HepG2 (cell line): ENCODE measurements around the gene HMGN4. TPM values are rescaled to one million over a fixed set of nuclear protein-coding genes. Genes with fewer than 3 reads are reported as not detected.

Experiments used
- BORCS8-MEF2B ChIP-seq: sonication (generic); formaldehyde crosslinking; IDR thresholded peaks from 2 replicates; pipeline ENCODE4 v1.8.0; 2022; ENCODE audit warnings: mild to moderate bottlenecking, missing genetic modification reagents
- ELF1 ChIP-seq: sonication (generic); formaldehyde crosslinking; IDR thresholded peaks from 2 replicates; pipeline ENCODE4 v1.4.0; 2020; ENCODE audit warnings: missing genetic modification reagents
- FOXJ3 ChIP-seq: sonication (generic); formaldehyde crosslinking; IDR thresholded peaks from 2 replicates; pipeline ENCODE4 v1.4.0; 2020; ENCODE audit warnings: missing genetic modification reagents, mild to moderate bottlenecking, borderline replicate concordance
- FOXO1 ChIP-seq: sonication (generic); formaldehyde crosslinking; IDR thresholded peaks from 2 replicates; pipeline ENCODE4 v1.4.0; 2020; ENCODE audit warnings: missing genetic modification reagents
- HNF4A ChIP-seq: sonication (generic); formaldehyde crosslinking; IDR thresholded peaks from 2 replicates; pipeline ENCODE4 v1.4.0; 2020; ENCODE audit warnings: missing genetic modification reagents
- HNRNPUL1 ChIP-seq: fragments of 200-400 bp; formaldehyde crosslinking; IDR thresholded peaks from 2 replicates; pipeline ENCODE4 v1.6.1; 2017; ENCODE audit warnings: low read depth, mild to moderate bottlenecking, low read length, moderate library complexity
- HOXA3 ChIP-seq: sonication (generic); formaldehyde crosslinking; IDR thresholded peaks from 2 replicates; pipeline ENCODE4 v1.5.0; 2020; ENCODE audit warnings: missing genetic modification reagents
- KDM4B ChIP-seq: sonication (generic); formaldehyde crosslinking; IDR thresholded peaks from 2 replicates; pipeline ENCODE4 v1.4.0; 2020; ENCODE audit warnings: missing genetic modification reagents
- MAZ ChIP-seq, 2 experiments: sonication (generic) in 1 of 2; formaldehyde crosslinking in 1 of 2; IDR thresholded peaks; 2 replicates each; pipeline versions ENCODE4 v1.5.0 to v1.6.1; 2012 to 2020; ENCODE audit warnings: low read depth in 2 of 2, mild to moderate bottlenecking in 2 of 2, borderline replicate concordance in 1 of 2, improper control_type of control experiment in 1 of 2, low read length in 1 of 2, missing genetic modification reagents in 1 of 2, moderate library complexity in 1 of 2
- MZF1 ChIP-seq: sonication (generic); formaldehyde crosslinking; IDR thresholded peaks from 2 replicates; pipeline ENCODE4 v1.8.1; 2023; ENCODE audit warnings: mild to moderate bottlenecking, missing genetic modification reagents, borderline replicate concordance
- NCOA1 ChIP-seq: sonication (generic); formaldehyde crosslinking; IDR thresholded peaks from 2 replicates; pipeline ENCODE4 v1.9.0; 2021; ENCODE audit warnings: missing genetic modification reagents
- PHF20 ChIP-seq: sonication (generic); formaldehyde crosslinking; IDR thresholded peaks from 2 replicates; pipeline ENCODE4 v1.5.0; 2020; ENCODE audit warnings: mild to moderate bottlenecking, missing genetic modification reagents
- SNAI1 ChIP-seq: sonication (generic); formaldehyde crosslinking; IDR thresholded peaks from 2 replicates; pipeline ENCODE4 v1.5.0; 2020; ENCODE audit warnings: mild to moderate bottlenecking, missing genetic modification reagents, borderline replicate concordance
- SP4 ChIP-seq: sonication (generic); formaldehyde crosslinking; IDR thresholded peaks from 2 replicates; pipeline ENCODE4 v1.8.1; 2023; ENCODE audit warnings: mild to moderate bottlenecking, missing genetic modification reagents
- ZBTB20 ChIP-seq: sonication (generic); formaldehyde crosslinking; IDR thresholded peaks from 2 replicates; pipeline ENCODE4 v1.8.1; 2023; ENCODE audit warnings: missing genetic modification reagents, low read depth, mild to moderate bottlenecking, borderline replicate concordance
- ZBTB26 ChIP-seq: IDR thresholded peaks from 2 replicates; pipeline ENCODE4 v1.6.1; 2016; ENCODE audit warnings: missing compliant biosample characterization, missing genetic modification reagents, borderline replicate concordance
- ZFP90 ChIP-seq: sonication (generic); formaldehyde crosslinking; IDR thresholded peaks from 2 replicates; pipeline ENCODE4 v1.8.0; 2022; ENCODE audit warnings: missing genetic modification reagents, mild to moderate bottlenecking, inconsistent platforms, borderline replicate concordance
- ZMYM2 ChIP-seq: sonication (generic); formaldehyde crosslinking; IDR thresholded peaks from 2 replicates; pipeline ENCODE4 v1.8.0; 2022; ENCODE audit warnings: mild to moderate bottlenecking, missing genetic modification reagents
- ZNF224 ChIP-seq: sonication (generic); formaldehyde crosslinking; IDR thresholded peaks from 2 replicates; pipeline ENCODE4 v1.5.0; 2020; ENCODE audit warnings: mild to moderate bottlenecking, missing genetic modification reagents
- ZNF274 ChIP-seq: sonication (generic); formaldehyde crosslinking; IDR thresholded peaks from 2 replicates; pipeline ENCODE4 v1.5.1; 2020; ENCODE audit warnings: mild to moderate bottlenecking, missing genetic modification reagents
- ZNF460 ChIP-seq: sonication (generic); formaldehyde crosslinking; IDR thresholded peaks from 2 replicates; pipeline ENCODE4 v1.5.1; 2020; ENCODE audit warnings: missing genetic modification reagents, mild to moderate bottlenecking, borderline replicate concordance
- ZNF674 ChIP-seq: sonication (generic); formaldehyde crosslinking; IDR thresholded peaks from 2 replicates; pipeline ENCODE4 v1.5.0; 2020; ENCODE audit warnings: low read depth, mild to moderate bottlenecking, missing genetic modification reagents
- ZNF720 ChIP-seq: sonication (generic); formaldehyde crosslinking; IDR thresholded peaks from 2 replicates; pipeline ENCODE4 v1.4.0; 2020; ENCODE audit warnings: missing genetic modification reagents
- ZNF749 ChIP-seq: sonication (generic); formaldehyde crosslinking; IDR thresholded peaks from 2 replicates; pipeline ENCODE4 v1.8.0; 2022; ENCODE audit warnings: mild to moderate bottlenecking, missing genetic modification reagents, moderate library complexity, borderline replicate concordance
- ZNF781 ChIP-seq: sonication (generic); formaldehyde crosslinking; IDR thresholded peaks from 2 replicates; pipeline ENCODE4 v1.5.1; 2020; ENCODE audit warnings: borderline replicate concordance, mild to moderate bottlenecking, missing genetic modification reagents; ENCODE audit errors: not compliant biosample characterization
- polyA plus RNA-seq, 8 experiments: library from polyadenylated mRNA; depleted of rRNA in 3 of 8; stranded (reverse) in 7 of 8; unstranded in 1 of 8; fragments of >200 nt; fragmentation: Illumina TruSeq in 4 of 8; extraction: Trizol in 4 of 8; gene quantifications; 2 replicates each; pipeline versions ENCODE4 v1.2.1 to v1.2.3, GENCODE V29; 2011 to 2016; ENCODE audit warnings: low read depth in 4 of 8, missing spikeins in 1 of 8, mixed read lengths in 1 of 8; ENCODE audit not compliant: insufficient read depth in 1 of 8
- total RNA-seq, 5 experiments: library from RNA; depleted of rRNA; stranded (reverse); fragments of >200 nt; fragmentation: Illumina TruSeq; extraction: Trizol; gene quantifications; 2 replicates each; pipeline ENCODE4 v1.2.3, GENCODE V29; 2016; ENCODE audit warnings: low read depth in 1 of 5
- TF ChIP-seq, protein P1 (sequence below): sonication (generic); formaldehyde crosslinking; IDR thresholded peaks from 2 replicates; pipeline ENCODE4 v1.4.0; 2020; ENCODE audit warnings: missing genetic modification reagents

HMGN4 gene
- total and polyA plus RNA-seq, 2 of the 13 experiments (the other 11 are each of a cell fraction or from before 2014, with no cell fraction given), result 39.9 to 52.1 TPM

DNA sequence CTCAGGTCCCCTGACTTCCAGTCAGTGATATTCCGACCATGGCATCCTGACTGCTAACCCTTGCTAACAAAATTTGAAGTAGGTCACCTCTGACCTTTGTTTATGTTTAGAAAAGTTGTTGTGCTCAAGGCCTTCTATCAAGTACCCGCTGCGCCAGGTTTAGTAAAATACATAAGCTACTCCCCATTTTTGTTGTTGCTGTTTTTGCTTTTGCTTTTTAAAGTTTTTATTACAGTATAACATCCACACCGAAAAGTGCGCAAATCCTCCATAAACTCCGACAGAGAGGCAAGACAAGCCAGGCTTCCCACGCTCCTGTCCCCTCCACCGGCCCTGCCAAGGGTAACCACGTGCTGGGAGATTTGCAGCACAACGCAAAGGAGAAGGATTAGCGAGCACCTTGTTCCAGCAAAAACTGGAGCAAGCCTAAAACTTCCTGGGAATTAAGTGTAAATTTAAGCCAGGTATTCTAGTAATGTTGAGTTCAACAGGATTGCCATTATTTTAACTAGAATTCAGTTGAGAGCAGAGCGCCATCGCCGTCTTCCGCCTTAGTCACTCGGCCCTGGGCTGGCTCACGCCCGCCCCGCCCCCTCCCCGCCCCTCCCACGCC, 17.8 kb upstream of the HMGN4 start (continued):
- TF ChIP-seq ZNF749 (CRISPR knock-in tag), result 0 out of 2 replicates have a peak, but pooled peaks have one; percentile 48
- TF ChIP-seq ZNF274, result peak; percentile 94
- TF ChIP-seq KDM4B (CRISPR knock-in tag), result no peak
- no peak for TF ChIP-seq ZNF460 (CRISPR knock-in tag)
- no peak for TF ChIP-seq ZNF720
- TF ChIP-seq MZF1 (CRISPR knock-in tag), result no peak
- no peak for TF ChIP-seq HNRNPUL1
- TF ChIP-seq ZFP90 (CRISPR knock-in tag), result no peak
- peak; percentile 94 for TF ChIP-seq BORCS8-MEF2B (CRISPR knock-in tag)
- no peak for TF ChIP-seq ZNF674 (CRISPR knock-in tag)
- TF ChIP-seq HNF4A (CRISPR knock-in tag), result no peak
- TF ChIP-seq SNAI1 (CRISPR knock-in tag), result 0 out of 2 replicates have a peak, but pooled peaks have one; percentile 35
- no peak; the same call in 1 of the 2 replicates for TF ChIP-seq NCOA1 (CRISPR knock-in tag)
- TF ChIP-seq FOXO1 (CRISPR knock-in tag), result no peak
- TF ChIP-seq PHF20, result peak; percentile 51; the same call in 1 of the 2 replicates
- 0 out of 2 replicates have a peak, but pooled peaks have one; percentile 57 for TF ChIP-seq MAZ (IDR thresholded peaks at IDR 0.05; ENCODE audit: borderline replicate concordance, low read depth, low read length)
- TF ChIP-seq MAZ (CRISPR knock-in tag; IDR thresholded peaks at IDR 0.05; ENCODE audit: low read depth), result 0 out of 2 replicates have a peak, but pooled peaks have one; percentile 17
- no peak for TF ChIP-seq ZMYM2 (CRISPR knock-in tag)
- TF ChIP-seq ZNF781, result peak; percentile 92
- TF ChIP-seq ZBTB26 (CRISPR knock-in tag), result peak; percentile 78
- no peak for TF ChIP-seq FOXJ3 (CRISPR knock-in tag)
- TF ChIP-seq, protein P1, sequence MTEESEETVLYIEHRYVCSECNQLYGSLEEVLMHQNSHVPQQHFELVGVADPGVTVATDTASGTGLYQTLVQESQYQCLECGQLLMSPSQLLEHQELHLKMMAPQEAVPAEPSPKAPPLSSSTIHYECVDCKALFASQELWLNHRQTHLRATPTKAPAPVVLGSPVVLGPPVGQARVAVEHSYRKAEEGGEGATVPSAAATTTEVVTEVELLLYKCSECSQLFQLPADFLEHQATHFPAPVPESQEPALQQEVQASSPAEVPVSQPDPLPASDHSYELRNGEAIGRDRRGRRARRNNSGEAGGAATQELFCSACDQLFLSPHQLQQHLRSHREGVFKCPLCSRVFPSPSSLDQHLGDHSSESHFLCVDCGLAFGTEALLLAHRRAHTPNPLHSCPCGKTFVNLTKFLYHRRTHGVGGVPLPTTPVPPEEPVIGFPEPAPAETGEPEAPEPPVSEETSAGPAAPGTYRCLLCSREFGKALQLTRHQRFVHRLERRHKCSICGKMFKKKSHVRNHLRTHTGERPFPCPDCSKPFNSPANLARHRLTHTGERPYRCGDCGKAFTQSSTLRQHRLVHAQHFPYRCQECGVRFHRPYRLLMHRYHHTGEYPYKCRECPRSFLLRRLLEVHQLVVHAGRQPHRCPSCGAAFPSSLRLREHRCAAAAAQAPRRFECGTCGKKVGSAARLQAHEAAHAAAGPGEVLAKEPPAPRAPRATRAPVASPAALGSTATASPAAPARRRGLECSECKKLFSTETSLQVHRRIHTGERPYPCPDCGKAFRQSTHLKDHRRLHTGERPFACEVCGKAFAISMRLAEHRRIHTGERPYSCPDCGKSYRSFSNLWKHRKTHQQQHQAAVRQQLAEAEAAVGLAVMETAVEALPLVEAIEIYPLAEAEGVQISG (CRISPR knock-in tag), result peak; percentile 61
- peak; percentile 63; the same call in 1 of the 2 replicates for TF ChIP-seq ELF1 (CRISPR knock-in tag)
- no peak; the same call in 1 of the 2 replicates for TF ChIP-seq ZBTB20 (CRISPR knock-in tag)
- TF ChIP-seq SP4 (CRISPR knock-in tag), result no peak
- TF ChIP-seq ZNF224 (CRISPR knock-in tag), result no peak
- peak; percentile 56; the same call in 1 of the 2 replicates for TF ChIP-seq HOXA3 (CRISPR knock-in tag)
